Muscle layer of duodenum (tissue), 2 donors: ENCODE data around the gene PLEKHB2.
"Not testable (repeated sequence)": the region's sequence is repeated elsewhere in the genome, so short reads cannot be mapped to it uniquely, and the experiment has no call there.

Source experiments
- H3K27ac ChIP-seq: one replicate; pipeline ENCODE4 v1.7.0; 2013; ENCODE audit warnings: mild to moderate bottlenecking, low read length
- H3K27me3 ChIP-seq: one replicate; pipeline ENCODE4 v1.7.0; 2013; ENCODE audit warnings: low read depth, mild to moderate bottlenecking, control low read depth, low read length
- H3K36me3 ChIP-seq, 2 donors: one replicate each; pipeline ENCODE4 v1.7.0; 2013; ENCODE audit warnings: low read length in 2 of 2, control low read depth in 1 of 2, mild to moderate bottlenecking in 1 of 2; ENCODE audit not compliant: insufficient read depth in 2 of 2, control insufficient read depth in 1 of 2
- H3K4me1 ChIP-seq, 2 donors: one replicate each; pipeline ENCODE4 v1.7.0; 2013; ENCODE audit warnings: low read length in 2 of 2, mild to moderate bottlenecking in 2 of 2, control low read depth in 1 of 2, moderate library complexity in 1 of 2; ENCODE audit not compliant: insufficient read depth in 2 of 2, control insufficient read depth in 1 of 2
- H3K4me3 ChIP-seq, 2 donors: one replicate each; pipeline ENCODE4 v1.7.0; 2013; ENCODE audit warnings: low read length in 2 of 2, low read depth in 1 of 2, mild to moderate bottlenecking in 1 of 2
- H3K9me3 ChIP-seq, 2 donors: one replicate each; pipeline ENCODE4 v1.7.0; 2013; ENCODE audit warnings: low read length in 2 of 2, control low read depth in 1 of 2, mild to moderate bottlenecking in 1 of 2; ENCODE audit not compliant: control insufficient read depth in 1 of 2
- donor health status: healthy.

The PLEKHB2 gene

DNA sequence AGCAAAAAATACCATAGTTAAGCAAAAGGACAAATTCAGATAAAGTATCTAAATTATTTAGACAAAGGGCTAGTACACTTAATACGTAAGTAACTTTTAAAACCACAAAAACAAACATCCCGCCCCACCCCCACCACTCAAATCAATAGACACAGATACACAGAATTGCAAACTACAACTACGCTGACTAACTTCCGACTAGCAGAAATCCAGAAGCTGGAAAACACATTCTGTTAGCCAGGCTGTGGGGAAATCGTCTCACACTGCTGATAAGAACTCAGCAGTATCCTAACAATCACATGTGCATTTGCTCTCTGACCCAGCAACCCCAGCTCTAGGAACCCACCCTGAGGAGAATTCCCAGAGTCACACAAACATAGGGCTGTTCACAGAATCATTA, 28.4 kb upstream of the PLEKHB2 start:
- Histone ChIP-seq H3K4me3 (no peak overlapping the region), H3K27me3 (no peaks in the 10 kb centered on the region), H3K36me3 (peaks cover 39 to 65% of the 10 kb centered on the region in 2 donors), H3K27ac (no peak overlapping the region), H3K4me1 (peaks cover 0 to 5% of the 10 kb centered on the region in 2 donors), H3K9me3 (no peaks in the 10 kb centered on the region)

DNA sequence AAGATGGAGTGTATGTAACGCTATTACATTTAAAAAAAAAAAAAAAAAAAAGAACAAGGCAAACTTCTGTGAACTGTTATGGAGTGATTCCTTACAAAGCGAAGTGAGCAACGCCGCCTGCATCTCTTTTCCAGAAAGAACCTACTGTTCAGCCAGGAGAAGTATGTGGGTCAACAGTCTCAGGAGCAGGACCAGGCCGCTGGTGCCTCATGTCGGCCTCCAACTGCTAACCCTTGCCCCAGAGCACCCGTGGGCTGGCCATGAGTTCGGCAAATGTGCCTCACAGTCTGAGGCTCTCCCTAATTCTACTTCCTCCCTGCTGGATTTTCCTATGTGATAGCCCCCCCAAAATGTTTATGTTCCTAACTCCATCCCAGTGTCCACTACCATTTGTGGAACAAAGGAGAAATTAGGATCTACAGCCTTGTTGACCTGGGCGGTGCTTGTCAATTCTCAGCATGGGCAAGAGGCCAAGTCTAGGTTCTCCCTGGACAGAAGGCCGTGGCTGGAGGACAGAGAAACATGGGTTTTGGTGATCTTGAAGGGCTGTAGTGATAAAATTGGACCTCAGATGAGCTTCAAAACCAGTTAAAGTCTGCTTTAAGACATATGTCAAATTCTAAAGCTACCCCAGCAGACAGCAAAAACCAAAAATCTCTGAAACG, 27.8 kb upstream of the PLEKHB2 start:
- Histone ChIP-seq H3K27ac (no peak overlapping the region), H3K4me3 (no peak overlapping the region), H3K27me3 (no peaks in the 10 kb centered on the region), H3K36me3 (peaks cover 42 to 68% of the 10 kb centered on the region in 2 donors), H3K4me1 (peaks cover 0 to 5% of the 10 kb centered on the region in 2 donors), H3K9me3 (no peaks in the 10 kb centered on the region)

DNA sequence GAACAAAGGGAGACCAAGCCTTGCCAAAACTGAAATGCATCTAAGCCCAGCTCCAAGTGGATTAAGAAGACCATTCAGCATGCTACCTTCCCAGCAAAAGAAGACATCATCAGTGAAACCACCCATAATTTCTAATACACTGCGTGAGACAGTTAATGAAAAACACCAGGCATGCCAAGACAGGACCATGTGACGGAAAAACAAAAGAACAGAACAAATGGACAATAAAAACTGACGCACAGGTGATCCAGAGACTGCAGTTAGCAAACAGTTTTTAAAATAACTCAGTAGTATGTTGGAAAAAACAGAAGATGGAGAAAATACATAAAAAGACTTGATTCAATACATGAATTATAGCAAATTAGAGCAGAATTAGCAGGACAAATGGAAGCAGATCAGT, 27.2 kb upstream of the PLEKHB2 start:
- peaks cover 0 to 5% of the 10 kb centered on the region in 2 donors for H3K4me1 ChIP-seq
- no peaks in the 10 kb centered on the region for H3K27me3 ChIP-seq
- peaks cover 42 to 70% of the 10 kb centered on the region in 2 donors for H3K36me3 ChIP-seq
- no peak overlapping the region for H3K4me3 ChIP-seq
- H3K9me3 ChIP-seq = no peaks in the 10 kb centered on the region
- H3K27ac ChIP-seq = no peak overlapping the region

DNA sequence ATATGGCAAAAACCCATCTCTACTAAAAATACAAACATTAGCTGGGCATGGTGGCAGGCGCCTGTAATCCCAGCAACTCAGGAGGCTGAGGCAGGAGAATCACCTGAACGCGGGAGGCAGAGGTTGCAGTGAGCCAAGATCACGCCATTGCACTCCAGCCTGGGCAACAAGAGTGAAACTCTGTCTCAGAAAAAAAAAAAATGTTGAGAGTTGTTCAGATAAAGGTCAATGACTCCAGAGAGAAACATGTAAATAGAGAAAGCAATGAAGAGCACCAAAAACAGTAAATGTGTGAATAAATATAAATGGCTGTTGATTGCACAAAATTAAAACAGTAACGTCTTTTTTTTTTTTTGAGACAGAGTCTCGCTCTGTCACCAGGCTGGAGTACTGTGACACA, 25.2 kb upstream of the PLEKHB2 start:
- H3K9me3 ChIP-seq, H3K27ac ChIP-seq, H3K4me1 ChIP-seq, H3K27me3 ChIP-seq, H3K4me3 ChIP-seq: not testable (repeated sequence)
- H3K36me3 ChIP-seq = peaks cover 37 to 64% of the 10 kb centered on the region in 2 donors

DNA sequence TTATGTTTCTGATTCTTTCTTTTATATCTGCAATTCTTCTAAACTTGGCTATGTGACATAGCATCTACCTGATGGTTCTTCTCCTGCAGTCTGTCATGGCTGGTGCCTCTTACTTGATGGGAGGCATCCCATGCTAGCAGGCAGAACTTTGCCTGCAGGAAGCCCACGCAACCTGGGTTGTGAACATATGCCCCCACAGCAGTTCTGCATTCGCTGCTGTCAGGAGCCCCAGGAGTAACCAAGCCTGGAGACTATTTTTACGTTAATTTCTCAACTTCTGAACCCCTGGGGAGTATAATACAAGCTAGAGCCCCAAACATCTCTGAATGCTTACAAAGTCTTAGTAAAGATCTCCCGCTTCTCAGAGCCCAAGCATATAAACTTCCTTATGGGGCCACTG, 23.9 kb upstream of the PLEKHB2 start:
- Histone ChIP-seq H3K36me3 (peaks cover 35 to 54% of the 10 kb centered on the region in 2 donors), H3K27ac (no peak overlapping the region), H3K9me3 (no peaks in the 10 kb centered on the region), H3K4me1 (peaks cover 0 to 19% of the 10 kb centered on the region in 2 donors), H3K4me3 (no peak overlapping the region), H3K27me3 (no peaks in the 10 kb centered on the region)

DNA sequence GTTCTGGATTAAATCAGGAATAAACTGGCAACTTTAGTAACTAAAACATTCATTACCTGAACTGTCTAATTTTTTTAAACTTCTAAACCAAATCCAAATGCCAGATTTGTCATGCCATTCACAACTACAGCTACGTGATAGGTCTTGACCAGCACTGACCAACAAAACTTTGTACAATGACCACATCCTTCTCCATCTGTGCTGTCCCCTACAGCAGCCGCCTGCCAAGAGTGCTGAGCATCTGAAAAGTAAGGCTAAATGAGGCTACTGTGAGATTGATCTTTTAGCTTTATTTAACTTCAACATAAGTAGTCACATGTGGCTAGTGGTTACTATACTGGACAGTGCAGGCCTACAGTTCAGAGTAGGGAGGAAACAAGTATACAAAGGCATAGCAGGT, 19.5 kb upstream of the PLEKHB2 start:
- H3K4me1 ChIP-seq = peaks cover 0 to 20% of the 10 kb centered on the region in 2 donors
- no peak overlapping the region for H3K27ac ChIP-seq
- H3K27me3 ChIP-seq = no peaks in the 10 kb centered on the region
- H3K36me3 ChIP-seq = peaks cover 24 to 29% of the 10 kb centered on the region in 2 donors
- H3K4me3 ChIP-seq = no peak overlapping the region
- H3K9me3 ChIP-seq = no peaks in the 10 kb centered on the region

DNA sequence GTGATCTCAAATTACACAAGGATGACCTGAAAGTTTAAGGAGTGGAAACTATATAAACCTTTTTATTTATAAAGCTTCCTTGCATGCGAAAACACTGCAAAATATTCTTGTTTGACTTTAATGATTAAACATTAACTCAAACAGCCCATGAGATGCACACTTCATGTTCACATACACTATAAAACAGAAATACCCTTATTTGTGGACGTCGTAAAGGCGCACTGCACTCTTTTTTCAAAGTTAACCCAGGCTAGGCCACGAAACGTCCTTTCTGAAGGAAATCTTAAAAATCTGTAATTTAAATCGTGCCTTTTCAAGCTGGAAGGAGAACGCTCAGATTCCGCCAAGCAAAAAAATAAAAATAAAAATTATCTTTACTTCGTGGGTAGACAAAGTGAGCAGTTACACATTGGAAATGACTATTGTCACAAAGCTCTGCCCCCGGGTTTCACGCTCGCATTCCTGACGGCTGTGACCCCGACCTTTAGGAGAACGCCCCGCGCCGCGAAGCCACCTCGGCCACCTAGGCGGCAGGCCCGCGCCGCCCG, 12.6 kb upstream of the PLEKHB2 start:
- peaks cover 2 to 8% of the 10 kb centered on the region in 2 donors for H3K36me3 ChIP-seq
- H3K4me1 ChIP-seq = peaks cover 4 to 24% of the 10 kb centered on the region in 2 donors
- no peaks in the 10 kb centered on the region for H3K27me3 ChIP-seq
- H3K4me3 ChIP-seq = peak overlapping the region; percentile 79 to 86
- no peaks in the 10 kb centered on the region for H3K9me3 ChIP-seq
- H3K27ac ChIP-seq = peak overlapping the region; percentile 92

DNA sequence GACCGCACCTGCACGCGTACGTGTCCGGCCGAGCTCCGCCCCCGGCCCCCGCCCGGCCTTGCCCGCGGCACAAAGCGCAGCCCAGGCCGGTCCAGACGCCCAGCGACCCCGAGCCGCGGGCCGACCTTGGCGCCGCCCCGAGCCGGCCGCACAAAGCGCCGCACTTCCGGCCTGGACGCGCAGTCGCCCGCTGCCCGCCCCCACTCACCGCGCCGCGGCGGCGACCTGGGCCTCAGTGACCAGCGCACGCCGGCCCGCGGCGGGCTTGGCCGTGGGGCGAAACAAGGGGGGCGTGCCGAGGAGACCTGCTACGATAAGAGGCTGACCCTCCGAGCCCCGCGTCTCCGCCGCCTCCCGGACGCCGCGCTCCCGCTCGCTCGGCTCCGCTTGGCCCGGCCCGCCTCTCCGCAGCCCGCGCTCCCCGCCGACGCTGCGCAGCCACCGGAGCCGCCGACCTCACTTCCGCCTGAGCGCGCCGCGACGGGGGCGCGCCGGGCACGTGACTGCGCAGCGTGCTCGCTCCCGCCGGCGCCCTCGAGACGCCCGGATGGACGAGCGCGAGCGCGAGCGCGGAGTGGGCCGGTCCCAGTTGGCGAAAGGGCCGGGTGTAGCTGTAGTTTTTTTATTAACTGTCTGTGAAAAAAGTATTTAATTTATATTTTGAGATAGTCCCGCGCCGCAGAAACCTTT, 12.0 kb upstream of the PLEKHB2 start, which contains the start of gene FAM168B:
TSS of gene FAM168B (minus strand) at position 455 of the 690 bp plus-strand sequence. CDS start 10,814 bp downstream, outside the sequence.
- H3K27me3 ChIP-seq = no peaks in the 10 kb centered on the region
- peaks cover 4 to 24% of the 10 kb centered on the region in 2 donors for H3K4me1 ChIP-seq
- no peaks in the 10 kb centered on the region for H3K9me3 ChIP-seq
- peaks cover 0 to 2% of the 10 kb centered on the region in 2 donors for H3K36me3 ChIP-seq
- H3K4me3 ChIP-seq = peak within 1 kb of the TSS; percentile 79 to 86
- peak within 1 kb of the TSS; percentile 92 for H3K27ac ChIP-seq

DNA sequence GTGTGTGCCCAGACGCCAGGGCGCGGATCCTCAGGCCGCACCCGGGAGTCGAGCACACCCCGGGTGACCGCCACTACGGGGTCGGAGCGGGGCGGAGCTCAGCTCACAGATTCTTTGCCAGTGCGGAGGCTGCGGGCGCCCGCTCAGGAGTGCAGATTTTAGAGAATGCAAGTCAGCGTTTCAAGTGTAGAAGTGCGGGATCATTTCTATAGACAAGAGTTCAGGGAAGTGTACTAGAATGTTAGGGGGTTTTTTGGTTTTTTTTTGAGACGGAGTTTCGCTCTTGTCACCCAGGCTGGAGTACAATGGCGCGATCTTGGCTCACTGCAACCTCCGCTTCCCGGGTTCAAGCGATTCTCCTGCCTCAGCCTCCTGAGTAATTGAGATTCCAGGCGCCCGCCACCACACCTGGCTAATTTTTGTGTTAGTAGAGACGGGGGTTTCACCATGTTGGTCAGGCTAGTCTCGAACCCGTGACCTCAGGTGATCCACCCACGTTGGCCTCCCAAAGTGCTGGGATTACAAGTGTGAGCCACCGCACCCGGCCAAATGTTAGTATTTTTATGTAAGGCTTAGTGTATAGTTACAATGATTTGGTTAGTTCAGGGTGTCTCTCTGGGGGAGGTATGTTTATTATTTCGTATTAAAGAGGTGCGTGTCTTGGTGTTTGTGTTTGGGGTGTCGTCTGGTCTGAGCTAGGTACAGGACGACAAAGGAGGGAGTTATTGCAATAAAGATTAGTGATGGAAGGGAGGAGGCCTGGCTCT, 11.3 kb upstream of the PLEKHB2 start:
- no peaks in the 10 kb centered on the region for H3K36me3 ChIP-seq
- H3K9me3 ChIP-seq = no peaks in the 10 kb centered on the region
- H3K27me3 ChIP-seq = no peaks in the 10 kb centered on the region
- peak overlapping the region; percentile 92 for H3K27ac ChIP-seq
- peaks cover 4 to 24% of the 10 kb centered on the region in 2 donors for H3K4me1 ChIP-seq
- peak overlapping the region; percentile 67 to 79 for H3K4me3 ChIP-seq

DNA sequence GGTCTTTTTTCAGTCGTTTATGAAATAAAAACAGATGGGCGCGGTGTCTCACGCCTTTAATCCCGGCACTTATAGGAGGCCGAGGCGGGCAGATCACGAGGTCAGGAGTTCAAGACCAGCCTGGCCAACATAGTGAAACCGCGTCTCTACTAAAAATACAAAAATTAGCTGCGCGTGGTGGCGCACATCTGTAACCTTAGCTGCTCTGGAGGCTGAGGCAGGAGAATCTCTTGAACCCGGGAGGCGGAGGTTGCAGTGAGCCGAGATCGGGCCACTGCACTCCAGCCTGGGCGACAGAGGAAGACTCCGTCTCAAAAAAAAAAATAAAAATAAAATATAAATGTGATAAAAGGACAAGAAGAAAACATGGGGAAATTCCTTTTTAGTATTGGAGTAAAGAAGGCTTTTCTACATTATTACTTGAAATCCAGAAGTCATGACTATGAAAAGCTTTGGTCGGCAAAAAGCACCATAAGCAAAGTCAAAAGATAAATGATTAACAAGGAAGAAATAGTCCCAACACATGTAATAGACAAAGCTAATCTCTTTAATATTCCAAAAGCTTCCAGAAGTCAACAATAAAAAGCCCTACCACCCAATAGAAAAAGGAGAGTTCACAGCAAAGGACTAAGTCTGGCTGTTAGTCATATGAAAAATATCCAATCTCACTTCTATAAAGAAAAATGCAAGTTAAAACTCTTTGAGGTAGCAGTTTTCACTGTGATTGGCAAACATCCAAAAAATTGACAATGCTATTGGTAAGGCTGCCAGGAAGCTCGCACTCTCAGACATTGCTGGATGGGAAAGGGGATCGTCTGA, 10.5 kb upstream of the PLEKHB2 start:
- Histone ChIP-seq H3K4me1 (peaks cover 4 to 24% of the 10 kb centered on the region in 2 donors), H3K27ac (no peak overlapping the region), H3K36me3 (no peaks in the 10 kb centered on the region), H3K4me3 (peak overlapping the region; percentile 67 to 79), H3K9me3 (no peaks in the 10 kb centered on the region), H3K27me3 (no peaks in the 10 kb centered on the region)
